Measurements from ENCODE around the gene PTPRT. TPM values are rescaled to one million over a fixed set of nuclear protein-coding genes. Genes with fewer than 3 reads are reported as not detected.

PTPRT gene
- total and polyA plus RNA-seq, 4 donors = 0.14 to 2.8 (median 0.40) TPM

DNA sequence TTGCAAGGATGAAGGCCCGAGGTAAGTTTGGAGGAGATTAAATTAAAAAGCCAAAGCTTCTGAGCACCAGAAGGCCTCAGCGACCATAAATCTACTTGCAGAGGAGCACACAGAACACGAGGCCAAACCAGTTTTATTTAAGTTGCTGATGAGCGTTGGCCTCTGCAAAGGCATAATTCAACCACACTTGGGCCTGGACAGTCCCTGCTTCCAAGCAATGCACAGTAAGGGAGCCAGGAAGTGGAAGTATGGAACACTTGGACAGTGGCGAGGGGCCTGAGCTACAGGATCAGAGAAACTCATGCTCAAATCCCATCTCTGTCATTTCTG, 92.8 kb downstream of the PTPRT start:
- Histone ChIP-seq H3K4me3 (ENCODE audit: low read depth in 1 of 3, low read length in 3 of 3) (no peak overlapping the region), H3K27me3 (ENCODE audit: control insufficient read depth in 4 of 4, insufficient read depth in 4 of 4, low read length in 3 of 4) (peaks cover 0 to 2% (median 0%) of the 10 kb centered on the region in 4 donors), H3K4me1 (ENCODE audit: control insufficient read depth in 4 of 4, insufficient read depth in 4 of 4, low read length in 3 of 4) (no peaks in the 10 kb centered on the region), H3K27ac (ENCODE audit: low read depth in 1 of 2, low read length in 2 of 2) (no peak overlapping the region), H3K9me3 (ENCODE audit: control insufficient read depth in 4 of 4, low read length in 3 of 4) (peaks cover 0 to 4% (median 1%) of the 10 kb centered on the region in 4 donors), H3K36me3 (ENCODE audit: control insufficient read depth in 4 of 4, insufficient read depth in 3 of 4, low read depth in 1 of 4, low read length in 3 of 4) (no peaks in the 10 kb centered on the region), H3K9ac (ENCODE audit: low read depth in 1 of 2, low read length in 2 of 2) (no peak overlapping the region)
- WGBS = 77% methylated on average over 5 of the region's 5 CpGs
- TF ChIP-seq GABPA (IDR thresholded peaks at IDR 0.05 in 1 of 2, conservative IDR thresholded peaks at IDR 0.05 in 1 of 2) = no peak
- no peak for TF ChIP-seq MAX (IDR thresholded peaks at IDR 0.05)
- no peak for TF ChIP-seq HNF4G (IDR thresholded peaks at IDR 0.05)
- no peak for TF ChIP-seq RAD21 (IDR thresholded peaks at IDR 0.05)
- no peak for DNase-seq (ENCODE audit: low spot score)

GRCh38 chr20:43096126-43096930, 93.4 kb downstream of the PTPRT start:
- no peaks in the 10 kb centered on the region for H3K4me1 ChIP-seq (ENCODE audit: control insufficient read depth in 4 of 4, insufficient read depth in 4 of 4, low read length in 3 of 4)
- no peaks in the 10 kb centered on the region for H3K36me3 ChIP-seq (ENCODE audit: control insufficient read depth in 4 of 4, insufficient read depth in 3 of 4, low read depth in 1 of 4, low read length in 3 of 4)
- no peak for TF ChIP-seq SP1 (IDR thresholded peaks at IDR 0.05)
- no peak overlapping the region for H3K9ac ChIP-seq (ENCODE audit: low read depth in 1 of 2, low read length in 2 of 2)
- DNase-seq (ENCODE audit: low spot score) = no peak
- H3K4me3 ChIP-seq (ENCODE audit: low read depth in 1 of 3, low read length in 3 of 3) = no peak overlapping the region
- 57% methylated on average over 5 of the region's 5 CpGs for WGBS
- no peak overlapping the region for H3K27ac ChIP-seq (ENCODE audit: low read depth in 1 of 2, low read length in 2 of 2)
- peaks cover 0 to 2% (median 0%) of the 10 kb centered on the region in 4 donors for H3K27me3 ChIP-seq (ENCODE audit: control insufficient read depth in 4 of 4, insufficient read depth in 4 of 4, low read length in 3 of 4)
- peaks cover 0 to 4% (median 1%) of the 10 kb centered on the region in 4 donors for H3K9me3 ChIP-seq (ENCODE audit: control insufficient read depth in 4 of 4, low read length in 3 of 4)

DNA sequence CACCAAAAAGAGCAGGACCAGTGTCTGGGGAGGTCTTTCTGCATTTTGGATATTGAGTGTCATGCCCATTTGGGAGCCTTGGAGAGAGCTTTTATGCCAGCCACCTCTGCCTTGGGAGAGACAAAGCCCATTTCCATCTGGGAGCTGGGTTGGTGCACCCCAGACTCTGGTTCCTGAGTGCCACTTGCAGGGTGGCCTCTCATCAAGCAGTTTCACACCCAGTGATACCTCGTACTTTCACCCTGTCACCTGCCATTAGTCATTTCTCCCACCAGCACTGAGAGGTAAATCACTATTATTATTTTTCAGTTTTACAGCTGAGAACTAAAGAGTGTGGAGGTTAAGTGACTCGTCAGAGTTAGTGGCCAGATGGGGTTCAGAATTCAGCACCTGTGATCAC, 94.7 kb downstream of the PTPRT start:
- WGBS = 79% methylated on average over 2 of the region's 2 CpGs
- Histone ChIP-seq H3K9me3 (ENCODE audit: control insufficient read depth in 4 of 4, low read length in 3 of 4) (peaks cover 0 to 4% (median 1%) of the 10 kb centered on the region in 4 donors), H3K27me3 (ENCODE audit: control insufficient read depth in 4 of 4, insufficient read depth in 4 of 4, low read length in 3 of 4) (peaks cover 0 to 2% (median 0%) of the 10 kb centered on the region in 4 donors), H3K4me1 (ENCODE audit: control insufficient read depth in 4 of 4, insufficient read depth in 4 of 4, low read length in 3 of 4) (no peaks in the 10 kb centered on the region), H3K4me3 (ENCODE audit: low read depth in 1 of 3, low read length in 3 of 3) (no peak overlapping the region), H3K9ac (ENCODE audit: low read depth in 1 of 2, low read length in 2 of 2) (no peak overlapping the region), H3K36me3 (ENCODE audit: control insufficient read depth in 4 of 4, insufficient read depth in 3 of 4, low read depth in 1 of 4, low read length in 3 of 4) (no peaks in the 10 kb centered on the region), H3K27ac (ENCODE audit: low read depth in 1 of 2, low read length in 2 of 2) (no peak overlapping the region)
- TF ChIP-seq, protein P1, sequence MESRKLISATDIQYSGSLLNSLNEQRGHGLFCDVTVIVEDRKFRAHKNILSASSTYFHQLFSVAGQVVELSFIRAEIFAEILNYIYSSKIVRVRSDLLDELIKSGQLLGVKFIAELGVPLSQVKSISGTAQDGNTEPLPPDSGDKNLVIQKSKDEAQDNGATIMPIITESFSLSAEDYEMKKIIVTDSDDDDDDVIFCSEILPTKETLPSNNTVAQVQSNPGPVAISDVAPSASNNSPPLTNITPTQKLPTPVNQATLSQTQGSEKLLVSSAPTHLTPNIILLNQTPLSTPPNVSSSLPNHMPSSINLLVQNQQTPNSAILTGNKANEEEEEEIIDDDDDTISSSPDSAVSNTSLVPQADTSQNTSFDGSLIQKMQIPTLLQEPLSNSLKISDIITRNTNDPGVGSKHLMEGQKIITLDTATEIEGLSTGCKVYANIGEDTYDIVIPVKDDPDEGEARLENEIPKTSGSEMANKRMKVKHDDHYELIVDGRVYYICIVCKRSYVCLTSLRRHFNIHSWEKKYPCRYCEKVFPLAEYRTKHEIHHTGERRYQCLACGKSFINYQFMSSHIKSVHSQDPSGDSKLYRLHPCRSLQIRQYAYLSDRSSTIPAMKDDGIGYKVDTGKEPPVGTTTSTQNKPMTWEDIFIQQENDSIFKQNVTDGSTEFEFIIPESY (IDR thresholded peaks at IDR 0.05) = no peak
- TF ChIP-seq HNF4A (conservative IDR thresholded peaks at IDR 0.05) = no peak
- TF ChIP-seq NR2F2 (IDR thresholded peaks at IDR 0.05) = no peak
- DNase-seq (ENCODE audit: low spot score) = no peak

- Histone ChIP-seq H3K36me3 (ENCODE audit: control insufficient read depth in 4 of 4, insufficient read depth in 3 of 4, low read depth in 1 of 4, low read length in 3 of 4) (no peaks in the 10 kb centered on the region), H3K9me3 (ENCODE audit: control insufficient read depth in 4 of 4, low read length in 3 of 4) (peaks cover 0 to 4% (median 1%) of the 10 kb centered on the region in 4 donors), H3K9ac (ENCODE audit: low read depth in 1 of 2, low read length in 2 of 2) (no peak overlapping the region), H3K27ac (ENCODE audit: low read depth in 1 of 2, low read length in 2 of 2) (no peak overlapping the region), H3K4me1 (ENCODE audit: control insufficient read depth in 4 of 4, insufficient read depth in 4 of 4, low read length in 3 of 4) (no peaks in the 10 kb centered on the region), H3K27me3 (ENCODE audit: control insufficient read depth in 4 of 4, insufficient read depth in 4 of 4, low read length in 3 of 4) (no peaks in the 10 kb centered on the region), H3K4me3 (ENCODE audit: low read depth in 1 of 3, low read length in 3 of 3) (no peak overlapping the region)
- WGBS = 71% methylated on average over 4 of the region's 4 CpGs
- no peak for DNase-seq (ENCODE audit: low spot score)
- TF ChIP-seq REST (IDR thresholded peaks at IDR 0.05) (no peak), TAF1 (conservative IDR thresholded peaks at IDR 0.05) (no peak), HNF4A (conservative IDR thresholded peaks at IDR 0.05) (no peak), NR2F2 (IDR thresholded peaks at IDR 0.05) (no peak), SP1 (IDR thresholded peaks at IDR 0.05) (no peak), EGR1 (IDR thresholded peaks at IDR 0.05; ENCODE audit: low read depth in 2 of 2) (no peak), FOXA1 (IDR thresholded peaks at IDR 0.05) (no peak), FOXA2 (IDR thresholded peaks at IDR 0.05) (no peak), MAX (IDR thresholded peaks at IDR 0.05) (no peak)
- TF ChIP-seq, protein P2, sequence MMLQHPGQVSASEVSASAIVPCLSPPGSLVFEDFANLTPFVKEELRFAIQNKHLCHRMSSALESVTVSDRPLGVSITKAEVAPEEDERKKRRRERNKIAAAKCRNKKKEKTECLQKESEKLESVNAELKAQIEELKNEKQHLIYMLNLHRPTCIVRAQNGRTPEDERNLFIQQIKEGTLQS (IDR thresholded peaks at IDR 0.05) = no peak
Observed at GRCh38 chr20:43092386-43093088, 97.2 kb downstream of the PTPRT start.

Data from liver (tissue), 9 donors.